Inflammatory macrophage treated with lipopolysaccharide for 4 hours (primary cell): ENCODE measurements around the gene SCT.

ENCODE experiments used
- DNase-seq: peaks from one replicate; pipeline ENCODE4 v3.0.0-alpha.2; 2020

The SCT gene

GRCh38 chr11:581342-581741 lies 45.6 kb downstream of the SCT start:
- DNase-seq, result no peak

GRCh38 chr11:579830-580601 lies 47.0 kb downstream of the SCT start:
- no peak for DNase-seq

GRCh38 chr11:578276-579035 lies 48.5 kb downstream of the SCT start:
- no peak for DNase-seq

- DNase-seq, result no peak
Observed at GRCh38 chr11:577611-577894, 49.4 kb downstream of the SCT start.

- DNase-seq, result no peak
Observed at GRCh38 chr11:576811-577610, 50.0 kb downstream of the SCT start.
